MV-4-11 (cell line): ENCODE measurements around the gene KRT40.
A peak's percentile ranks its signal among the peaks of the same experiment; 100 is the strongest.

Experiments
- DNase-seq: peaks from one replicate; lab custom pipeline; 2025; lab: John Stamatoyannopoulos, UW

The KRT40 gene

GRCh38 chr17:40951011-40951622 lies 33.0 kb downstream of the KRT40 start:
- DNase-seq: no peak

- DNase-seq: no peak
These were observed 34.0 kb downstream of the KRT40 start for GRCh38 chr17:40950176-40950575.

GRCh38 chr17:40949418-40949817 lies 34.7 kb downstream of the KRT40 start:
- no peak for DNase-seq

- DNase-seq: no peak
These were observed 36.2 kb downstream of the KRT40 start for GRCh38 chr17:40947929-40948328.

GRCh38 chr17:40945414-40945813 lies 38.7 kb downstream of the KRT40 start:
- DNase-seq: no peak

GRCh38 chr17:40944531-40944930 lies 39.6 kb downstream of the KRT40 start:
- no peak for DNase-seq

- no peak for DNase-seq
These were observed 41.6 kb downstream of the KRT40 start for GRCh38 chr17:40942553-40942952.

- DNase-seq: no peak
These were observed 43.9 kb downstream of the KRT40 start for GRCh38 chr17:40940266-40940665.

GRCh38 chr17:40938981-40939380 lies 45.1 kb downstream of the KRT40 start:
- DNase-seq: no peak

GRCh38 chr17:40937384-40937819 lies 46.7 kb downstream of the KRT40 start, which contains the start of gene KRT23:
KRT23 (minus strand) TSS chr17:40937646; CDS start chr17:40936603, 1,043 bp downstream.
- DNase-seq: no peak

- no peak for DNase-seq
These were observed 47.1 kb downstream of the KRT40 start for GRCh38 chr17:40936976-40937375.

- peak; percentile 14 for DNase-seq
These were observed 47.6 kb downstream of the KRT40 start for GRCh38 chr17:40936437-40936971.

- no peak for DNase-seq
These were observed 48.5 kb downstream of the KRT40 start for GRCh38 chr17:40935624-40936023.

- DNase-seq: no peak
These were observed 51.5 kb downstream of the KRT40 start for GRCh38 chr17:40932608-40933007.

- DNase-seq: no peak
These were observed 52.8 kb downstream of the KRT40 start for GRCh38 chr17:40931311-40931710.
